Measurements from ENCODE around the gene NME5.
A peak's percentile ranks its signal among the peaks of the same experiment; 100 is the strongest.

NME5 gene

DNA sequence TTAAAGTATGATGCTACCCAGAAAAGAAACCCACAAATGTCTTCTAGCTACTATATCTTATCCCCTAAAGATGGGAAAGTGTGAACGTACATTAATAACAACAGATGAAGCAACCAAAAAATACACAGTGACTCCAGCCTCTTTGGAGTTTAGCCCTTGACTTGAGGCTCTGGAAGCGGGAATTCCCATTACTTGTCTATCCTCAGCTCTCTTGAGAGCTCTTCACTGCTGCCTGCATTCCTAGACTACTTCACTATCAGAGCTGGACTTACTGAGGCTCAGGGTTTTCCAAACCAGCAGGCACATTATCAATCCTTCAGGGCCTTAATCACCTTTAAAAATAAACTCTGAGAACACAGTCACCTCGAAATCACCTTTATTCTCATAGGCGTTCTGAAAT lies 1.0 kb upstream of the NME5 start:
- 89 to 92% methylated on average over 4 of the region's 4 CpGs for WGBS, 2 experiments

DNA sequence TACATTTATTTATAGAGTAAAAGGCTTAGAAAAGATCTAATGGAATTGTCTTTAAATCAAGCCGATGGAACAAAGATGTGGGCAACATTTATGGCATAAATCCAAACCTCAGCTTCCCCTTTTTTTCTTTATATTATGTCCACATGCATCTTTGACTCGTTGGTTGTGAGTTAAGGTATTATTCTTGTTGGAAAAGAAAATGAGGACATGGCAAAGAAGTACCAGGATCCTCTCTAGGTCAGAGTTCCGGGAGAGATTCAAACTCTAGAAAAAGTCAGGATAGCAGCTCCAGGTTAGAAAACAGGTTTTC lies 508 bp upstream of the NME5 start:
- Histone ChIP-seq H3K9me3 (ENCODE audit: control insufficient read depth, low read length) (no peaks in the 10 kb centered on the region), H3K27ac (ENCODE audit: insufficient read depth, low read depth, low read length, poor library complexity, severe bottlenecking) (no peak overlapping the region), H3K27me3 (ENCODE audit: control insufficient read depth, insufficient read depth, low read length, poor library complexity, severe bottlenecking) (no peaks in the 10 kb centered on the region), H3K4me3 (ENCODE audit: insufficient read depth, low read depth, low read length) (peak overlapping the region; percentile 72), H3K4me1 (ENCODE audit: control insufficient read depth, insufficient read depth, low read length) (no peaks in the 10 kb centered on the region), H3K36me3 (ENCODE audit: control insufficient read depth, insufficient read depth, low read length) (no peaks in the 10 kb centered on the region)
- 48 to 54% methylated on average over 2 of the region's 3 CpGs for WGBS, 2 experiments

More for the DNA sequence above, 1.0 kb upstream of the NME5 start:
- H3K27ac ChIP-seq (ENCODE audit: insufficient read depth, low read depth, low read length, poor library complexity, severe bottlenecking): no peak overlapping the region
- no peaks in the 10 kb centered on the region for H3K36me3 ChIP-seq (ENCODE audit: control insufficient read depth, insufficient read depth, low read length)
- no peak overlapping the region for H3K4me3 ChIP-seq (ENCODE audit: insufficient read depth, low read depth, low read length)
- H3K4me1 ChIP-seq (ENCODE audit: control insufficient read depth, insufficient read depth, low read length): no peaks in the 10 kb centered on the region
- no peaks in the 10 kb centered on the region for H3K27me3 ChIP-seq (ENCODE audit: control insufficient read depth, insufficient read depth, low read length, poor library complexity, severe bottlenecking)
- no peaks in the 10 kb centered on the region for H3K9me3 ChIP-seq (ENCODE audit: control insufficient read depth, low read length)

DNA sequence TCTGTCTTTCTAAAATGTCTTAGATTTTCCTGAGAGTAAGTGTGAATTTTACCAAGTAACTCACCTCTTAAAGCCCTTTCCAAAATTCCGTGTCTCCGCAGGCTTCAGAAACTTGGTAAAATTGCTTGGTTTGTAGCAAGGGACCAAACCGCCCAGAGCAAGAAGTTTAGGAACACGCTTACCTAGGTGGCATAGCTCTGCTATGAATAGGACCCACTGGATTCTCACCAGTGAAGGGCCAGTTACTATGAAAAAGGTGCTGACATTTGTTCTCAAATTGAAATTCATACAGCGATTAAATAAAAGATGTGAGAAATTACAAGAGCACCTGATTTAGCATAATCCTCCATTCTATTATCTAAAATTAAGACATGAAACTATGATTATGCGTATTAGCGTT lies 6.7 kb downstream of the NME5 start:
- no peaks in the 10 kb centered on the region for H3K36me3 ChIP-seq (ENCODE audit: control insufficient read depth, insufficient read depth, low read length)
- no peak overlapping the region for H3K27ac ChIP-seq (ENCODE audit: insufficient read depth, low read depth, low read length, poor library complexity, severe bottlenecking)
- WGBS, 2 experiments: 89 to 92% methylated on average over 7 of the region's 7 CpGs
- no peak overlapping the region for H3K4me3 ChIP-seq (ENCODE audit: insufficient read depth, low read depth, low read length)
- no peaks in the 10 kb centered on the region for H3K9me3 ChIP-seq (ENCODE audit: control insufficient read depth, low read length)
- no peaks in the 10 kb centered on the region for H3K4me1 ChIP-seq (ENCODE audit: control insufficient read depth, insufficient read depth, low read length)
- H3K27me3 ChIP-seq (ENCODE audit: control insufficient read depth, insufficient read depth, low read length, poor library complexity, severe bottlenecking): no peaks in the 10 kb centered on the region

DNA sequence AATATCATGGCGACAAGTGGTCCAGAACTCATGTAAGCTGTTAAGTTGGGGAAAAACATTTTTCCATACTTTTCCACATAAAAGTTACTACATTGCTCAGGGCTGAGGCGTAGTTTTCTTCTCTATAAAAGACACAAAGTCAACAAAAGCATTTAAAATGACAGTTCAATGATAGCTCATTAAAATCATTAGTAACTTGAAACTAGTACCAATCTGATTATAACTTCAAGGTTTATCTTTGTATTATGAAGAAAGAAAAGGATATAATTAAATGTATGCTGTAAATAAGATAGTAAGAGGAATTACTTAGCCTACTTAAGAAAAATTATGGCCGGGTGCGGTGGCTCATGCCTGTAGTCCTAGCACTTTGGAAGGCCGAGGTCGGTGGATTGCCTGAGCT lies 9.9 kb downstream of the NME5 start:
- WGBS, 2 experiments: 94% methylated on average over 6 of the region's 6 CpGs
- Histone ChIP-seq H3K36me3 (ENCODE audit: control insufficient read depth, insufficient read depth, low read length) (no peaks in the 10 kb centered on the region), H3K4me1 (ENCODE audit: control insufficient read depth, insufficient read depth, low read length) (no peaks in the 10 kb centered on the region), H3K27me3 (ENCODE audit: control insufficient read depth, insufficient read depth, low read length, poor library complexity, severe bottlenecking) (no peaks in the 10 kb centered on the region), H3K9me3 (ENCODE audit: control insufficient read depth, low read length) (no peaks in the 10 kb centered on the region), H3K4me3 (ENCODE audit: insufficient read depth, low read depth, low read length) (no peak overlapping the region), H3K27ac (ENCODE audit: insufficient read depth, low read depth, low read length, poor library complexity, severe bottlenecking) (no peak overlapping the region)

- Histone ChIP-seq H3K27ac (ENCODE audit: insufficient read depth, low read depth, low read length, poor library complexity, severe bottlenecking) (no peak overlapping the region), H3K27me3 (ENCODE audit: control insufficient read depth, insufficient read depth, low read length, poor library complexity, severe bottlenecking) (no peaks in the 10 kb centered on the region), H3K36me3 (ENCODE audit: control insufficient read depth, insufficient read depth, low read length) (no peaks in the 10 kb centered on the region), H3K9me3 (ENCODE audit: control insufficient read depth, low read length) (no peaks in the 10 kb centered on the region), H3K4me3 (ENCODE audit: insufficient read depth, low read depth, low read length) (no peak overlapping the region), H3K4me1 (ENCODE audit: control insufficient read depth, insufficient read depth, low read length) (no peaks in the 10 kb centered on the region)
- 91 to 95% methylated on average over 5 of the region's 5 CpGs for WGBS, 2 experiments
Observed at GRCh38 chr5:138128334-138128733, 10.9 kb downstream of the NME5 start.

DNA sequence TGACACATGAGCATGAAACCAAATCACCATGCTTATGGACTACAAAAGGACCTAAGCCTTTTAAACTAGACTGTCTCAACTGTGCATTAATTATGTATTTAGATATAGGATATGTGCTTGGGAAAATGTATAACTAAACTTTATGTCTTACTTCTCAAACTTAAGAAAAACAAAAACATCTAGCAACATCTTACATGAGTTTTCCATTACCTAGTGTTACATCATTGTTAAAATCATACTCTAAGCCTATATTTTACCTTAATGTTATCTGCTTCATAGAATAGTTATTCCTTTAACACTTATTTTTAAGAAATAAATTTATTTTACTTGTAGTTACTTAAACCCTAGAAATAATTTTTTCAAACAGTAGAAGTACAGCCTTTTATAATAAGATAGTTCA lies 24.0 kb downstream of the NME5 start:
- Histone ChIP-seq H3K9me3 (ENCODE audit: control insufficient read depth, low read length) (no peaks in the 10 kb centered on the region), H3K4me3 (ENCODE audit: insufficient read depth, low read depth, low read length) (no peak overlapping the region), H3K27me3 (ENCODE audit: control insufficient read depth, insufficient read depth, low read length, poor library complexity, severe bottlenecking) (no peaks in the 10 kb centered on the region), H3K27ac (ENCODE audit: insufficient read depth, low read depth, low read length, poor library complexity, severe bottlenecking) (no peak overlapping the region), H3K4me1 (ENCODE audit: control insufficient read depth, insufficient read depth, low read length) (peaks cover 2% of the 10 kb centered on the region), H3K36me3 (ENCODE audit: control insufficient read depth, insufficient read depth, low read length) (no peaks in the 10 kb centered on the region)

DNA sequence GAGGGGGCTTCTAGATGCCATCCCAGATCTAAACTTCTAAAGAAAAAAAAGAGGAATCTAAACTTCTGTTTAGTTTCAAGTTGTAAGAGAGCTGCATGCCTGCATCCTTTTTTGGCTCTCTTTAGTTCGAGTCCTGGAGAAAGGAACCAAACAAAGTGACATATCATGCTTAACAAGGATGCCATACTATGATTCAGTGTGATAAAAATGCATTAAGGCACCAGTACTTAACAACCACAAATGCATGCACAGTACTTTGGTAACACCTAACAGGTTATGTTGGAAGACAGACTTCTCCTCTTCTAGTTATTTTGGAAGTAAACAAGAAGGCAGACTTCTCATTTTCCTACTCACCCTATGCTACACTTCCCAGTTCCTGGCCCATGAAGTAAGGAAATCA lies 27.3 kb downstream of the NME5 start:
- Histone ChIP-seq H3K4me3 (ENCODE audit: insufficient read depth, low read depth, low read length) (no peak overlapping the region), H3K36me3 (ENCODE audit: control insufficient read depth, insufficient read depth, low read length) (no peaks in the 10 kb centered on the region), H3K4me1 (ENCODE audit: control insufficient read depth, insufficient read depth, low read length) (peaks cover 12% of the 10 kb centered on the region), H3K27me3 (ENCODE audit: control insufficient read depth, insufficient read depth, low read length, poor library complexity, severe bottlenecking) (no peaks in the 10 kb centered on the region), H3K9me3 (ENCODE audit: control insufficient read depth, low read length) (no peaks in the 10 kb centered on the region), H3K27ac (ENCODE audit: insufficient read depth, low read depth, low read length, poor library complexity, severe bottlenecking) (no peak overlapping the region)
- 71 to 83% methylated on average over 1 of the region's 1 CpG for WGBS, 2 experiments

- 92 to 96% methylated on average over 4 of the region's 4 CpGs for WGBS, 2 experiments
- Histone ChIP-seq H3K4me1 (ENCODE audit: control insufficient read depth, insufficient read depth, low read length) (peaks cover 12% of the 10 kb centered on the region), H3K27me3 (ENCODE audit: control insufficient read depth, insufficient read depth, low read length, poor library complexity, severe bottlenecking) (no peaks in the 10 kb centered on the region), H3K4me3 (ENCODE audit: insufficient read depth, low read depth, low read length) (no peak overlapping the region), H3K36me3 (ENCODE audit: control insufficient read depth, insufficient read depth, low read length) (no peaks in the 10 kb centered on the region), H3K9me3 (ENCODE audit: control insufficient read depth, low read length) (no peaks in the 10 kb centered on the region), H3K27ac (ENCODE audit: insufficient read depth, low read depth, low read length, poor library complexity, severe bottlenecking) (no peak overlapping the region)
Observed at GRCh38 chr5:138111181-138111580, 28.0 kb downstream of the NME5 start.

GRCh38 chr5:138110266-138110963 lies 28.8 kb downstream of the NME5 start:
- H3K4me3 ChIP-seq (ENCODE audit: insufficient read depth, low read depth, low read length): no peak overlapping the region
- H3K36me3 ChIP-seq (ENCODE audit: control insufficient read depth, insufficient read depth, low read length): no peaks in the 10 kb centered on the region
- no peaks in the 10 kb centered on the region for H3K27me3 ChIP-seq (ENCODE audit: control insufficient read depth, insufficient read depth, low read length, poor library complexity, severe bottlenecking)
- H3K9me3 ChIP-seq (ENCODE audit: control insufficient read depth, low read length): no peaks in the 10 kb centered on the region
- no peak overlapping the region for H3K27ac ChIP-seq (ENCODE audit: insufficient read depth, low read depth, low read length, poor library complexity, severe bottlenecking)
- WGBS, 2 experiments: 25 to 46% methylated on average over 3 to 4 of the region's 4 CpGs
- H3K4me1 ChIP-seq (ENCODE audit: control insufficient read depth, insufficient read depth, low read length): peaks cover 12% of the 10 kb centered on the region

- Histone ChIP-seq H3K36me3 (ENCODE audit: control insufficient read depth, insufficient read depth, low read length) (no peaks in the 10 kb centered on the region), H3K27ac (ENCODE audit: insufficient read depth, low read depth, low read length, poor library complexity, severe bottlenecking) (no peak overlapping the region), H3K4me3 (ENCODE audit: insufficient read depth, low read depth, low read length) (no peak overlapping the region), H3K4me1 (ENCODE audit: control insufficient read depth, insufficient read depth, low read length) (peaks cover 12% of the 10 kb centered on the region), H3K9me3 (ENCODE audit: control insufficient read depth, low read length) (no peaks in the 10 kb centered on the region), H3K27me3 (ENCODE audit: control insufficient read depth, insufficient read depth, low read length, poor library complexity, severe bottlenecking) (no peaks in the 10 kb centered on the region)
- 83% methylated on average over 1 of the region's 1 CpG for WGBS, 2 experiments
Observed at GRCh38 chr5:138109463-138110265, 29.6 kb downstream of the NME5 start.
